Fibroblast of lung (primary cell): Measurements from ENCODE around the gene RXFP1. TPM values are rescaled to one million over a fixed set of nuclear protein-coding genes. Genes with fewer than 3 reads are reported as not detected.

Source experiments
- DNase-seq, 2 donors: peaks; one replicate each; pipeline versions ENCODE4 v3.0.0 to v3.0.0-alpha.2; 2010; ENCODE audit warnings: low read depth in 2 of 2
- H2AFZ ChIP-seq: 2 replicates; pipeline ENCODE4 v1.5.1; 2012; ENCODE audit warnings: low read length, control low read depth, inconsistent platforms
- H3K27ac ChIP-seq: 2 replicates; pipeline ENCODE4 v1.5.1; 2011; ENCODE audit warnings: low read length, control low read depth; ENCODE audit not compliant: insufficient read depth
- H3K27me3 ChIP-seq: 2 replicates; pipeline ENCODE4 v1.5.1; 2011; ENCODE audit warnings: mild to moderate bottlenecking, low read length; ENCODE audit not compliant: control insufficient read depth, insufficient read depth
- H3K36me3 ChIP-seq: 2 replicates; pipeline ENCODE4 v1.5.1; 2011; ENCODE audit warnings: low read length; ENCODE audit not compliant: control insufficient read depth, insufficient read depth
- H3K4me1 ChIP-seq: 2 replicates; pipeline ENCODE4 v1.5.1; 2011; ENCODE audit warnings: low read length; ENCODE audit not compliant: control insufficient read depth, insufficient read depth; ENCODE audit errors: extremely low read depth
- H3K4me2 ChIP-seq: 2 replicates; pipeline ENCODE4 v1.5.1; 2011; ENCODE audit warnings: low read length, control low read depth; ENCODE audit not compliant: insufficient read depth; ENCODE audit errors: extremely low read depth
- H3K4me3 ChIP-seq, 4 experiments: fragments of 200-600 bp in 1 of 4; sonication (generic) in 1 of 4; replicated peaks in 1 of 4; 2 replicates each; pipeline ENCODE4 v1.5.1; 2011 to 2016; ENCODE audit warnings: low read length in 4 of 4, low read depth in 3 of 4, mild to moderate bottlenecking in 3 of 4, control low read depth in 2 of 4, inconsistent platforms in 1 of 4, mixed read lengths in 1 of 4; ENCODE audit not compliant: insufficient read depth in 1 of 4; ENCODE audit errors: control extremely low read depth in 1 of 4
- H3K79me2 ChIP-seq: 2 replicates; pipeline ENCODE4 v1.5.1; 2012; ENCODE audit warnings: mild to moderate bottlenecking, low read length, inconsistent platforms; ENCODE audit not compliant: control insufficient read depth, insufficient read depth
- H3K9ac ChIP-seq: 2 replicates; pipeline ENCODE4 v1.5.1; 2011; ENCODE audit warnings: mild to moderate bottlenecking, low read length, control low read depth; ENCODE audit not compliant: insufficient read depth
- H3K9me3 ChIP-seq: 2 replicates; pipeline ENCODE4 v1.5.1; 2012; ENCODE audit warnings: low read depth, low read length; ENCODE audit not compliant: control insufficient read depth, insufficient read depth
- H4K20me1 ChIP-seq: 2 replicates; pipeline ENCODE4 v1.5.1; 2011; ENCODE audit warnings: low read length; ENCODE audit not compliant: control insufficient read depth, insufficient read depth; ENCODE audit errors: extremely low read depth
- CTCF ChIP-seq, 2 donors: IDR thresholded peaks in 1 of 2; conservative IDR thresholded peaks in 1 of 2; 1 replicate in 1 of 2; 2 replicates in 1 of 2; pipeline ENCODE4 v1.5.1; 2011 to 2012; ENCODE audit warnings: low read length in 2 of 2, control low read depth in 1 of 2, inconsistent platforms in 1 of 2, low read depth in 1 of 2, mild to moderate bottlenecking in 1 of 2
- EZH2 ChIP-seq: IDR thresholded peaks from 2 replicates; pipeline ENCODE4 v1.5.1; 2012; ENCODE audit warnings: low read length, control low read depth, mild to moderate bottlenecking; ENCODE audit errors: missing control alignments
- polyA plus RNA-seq, 2 donors: library from polyadenylated mRNA; depleted of rRNA in 1 of 2; stranded (reverse) in 1 of 2; unstranded in 1 of 2; fragments of >200 nt; gene quantifications; 2 replicates each; pipeline ENCODE4 v1.2.1, GENCODE V29; 2011 to 2012; ENCODE audit warnings: missing spikeins in 1 of 2
- total RNA-seq: library from RNA; depleted of rRNA; stranded (reverse); fragments of >200 nt; gene quantifications from 2 replicates; pipeline ENCODE4 v1.2.1, GENCODE V29; 2014

The RXFP1 gene
- total and polyA plus RNA-seq, 2 donors (not counting 1 experiment from before 2014, with no cell fraction given): 0.10 to 1.3 TPM

GRCh38 chr4:158553364-158553763 is 31.7 kb downstream of the RXFP1 start:
- Histone ChIP-seq H2AFZ (no peak overlapping the region), H3K27ac (no peak overlapping the region), H3K9ac (no peak overlapping the region), H3K27me3 (no peaks in the 10 kb centered on the region), H3K36me3 (no peaks in the 10 kb centered on the region), H4K20me1 (no peaks in the 10 kb centered on the region), H3K4me3 (no peak overlapping the region), H3K9me3 (no peaks in the 10 kb centered on the region), H3K4me1 (no peaks in the 10 kb centered on the region), H3K4me2 (no peak overlapping the region), H3K79me2 (no peaks in the 10 kb centered on the region)
- no peak for TF ChIP-seq EZH2
- no peak for TF ChIP-seq CTCF (conservative IDR thresholded peaks at IDR 0.05 in 1 of 2, IDR thresholded peaks at IDR 0.05 in 1 of 2; ENCODE audit: low read depth in 1 of 2, low read length in 2 of 2)
- no peak for DNase-seq

- H4K20me1 ChIP-seq: no peaks in the 10 kb centered on the region
- DNase-seq: no peak
- TF ChIP-seq CTCF (conservative IDR thresholded peaks at IDR 0.05 in 1 of 2, IDR thresholded peaks at IDR 0.05 in 1 of 2; ENCODE audit: low read depth in 1 of 2, low read length in 2 of 2): no peak
- TF ChIP-seq EZH2: no peak
- H3K36me3 ChIP-seq: no peaks in the 10 kb centered on the region
- no peak overlapping the region for H3K4me3 ChIP-seq
- H3K9me3 ChIP-seq: no peaks in the 10 kb centered on the region
- peaks cover 2% of the 10 kb centered on the region for H3K27me3 ChIP-seq
- no peaks in the 10 kb centered on the region for H3K4me1 ChIP-seq
- H3K9ac ChIP-seq: no peak overlapping the region
- no peak overlapping the region for H3K27ac ChIP-seq
- H3K79me2 ChIP-seq: no peaks in the 10 kb centered on the region
- no peak overlapping the region for H3K4me2 ChIP-seq
- H2AFZ ChIP-seq: no peak overlapping the region
These were observed 38.6 kb downstream of the RXFP1 start for GRCh38 chr4:158560284-158560683.

- Histone ChIP-seq H4K20me1 (no peaks in the 10 kb centered on the region), H3K27ac (no peak overlapping the region), H3K36me3 (no peaks in the 10 kb centered on the region), H3K9me3 (no peaks in the 10 kb centered on the region), H2AFZ (no peak overlapping the region), H3K79me2 (no peaks in the 10 kb centered on the region), H3K4me1 (no peaks in the 10 kb centered on the region), H3K4me2 (no peak overlapping the region), H3K4me3 (no peak overlapping the region), H3K9ac (no peak overlapping the region), H3K27me3 (no peaks in the 10 kb centered on the region)
- DNase-seq: no peak
- TF ChIP-seq EZH2 (no peak), CTCF (conservative IDR thresholded peaks at IDR 0.05 in 1 of 2, IDR thresholded peaks at IDR 0.05 in 1 of 2; ENCODE audit: low read depth in 1 of 2, low read length in 2 of 2) (no peak)
These were observed 45.2 kb downstream of the RXFP1 start for GRCh38 chr4:158566860-158567259.
